Activated CD8-positive, alpha-beta T cell treated with anti-CD3 and anti-CD28 coated beads, Interleukin-2, amount 10 ng/mL, durations not matched to agents 7 days and 5 days (primary cell): ENCODE results near the gene TMEM63C. TPM values are rescaled to one million over a fixed set of nuclear protein-coding genes. Genes with fewer than 3 reads are reported as not detected.
A peak's percentile ranks its signal among the peaks of the same experiment; 100 is the strongest.

ENCODE experiments used
- ATAC-seq: fragments of 150-1000 bp; cut with Tn5 transposase; one replicate; pipeline ENCODE4 v1.10.0; 2021; ENCODE audit warnings: moderate library complexity
- CTCF ChIA-PET: fragments of 350-600 bp; sonication (Branson Sonifier 250); formaldehyde crosslinking; loops from one replicate; lab custom pipeline; 2021; ENCODE audit warnings: antibody characterized with exemption; lab: Charles Lee
- POLR2A ChIA-PET: fragments of 350-600 bp; sonication (Branson Sonifier 250); formaldehyde crosslinking; loops from one replicate; lab custom pipeline; 2021; ENCODE audit warnings: antibody characterized with exemption; lab: Charles Lee
- DNase-seq: peaks from one replicate; pipeline ENCODE4 v3.0.0-alpha.2; 2020
- H3K27ac Mint-ChIP-seq: one replicate; pipeline ENCODE4 v1.8.0; 2021; ENCODE audit warnings: mild to moderate bottlenecking, mixed read lengths
- H3K27me3 Mint-ChIP-seq: one replicate; pipeline ENCODE4 v1.8.0; 2021; ENCODE audit warnings: low read depth, mixed read lengths
- H3K36me3 Mint-ChIP-seq: one replicate; pipeline ENCODE4 v1.8.0; 2021; ENCODE audit warnings: low read depth, mixed read lengths
- H3K4me1 Mint-ChIP-seq: one replicate; pipeline ENCODE4 v1.8.0; 2021; ENCODE audit warnings: low read depth, mixed read lengths
- H3K4me3 Mint-ChIP-seq: one replicate; pipeline ENCODE4 v1.8.0; 2021; ENCODE audit warnings: mild to moderate bottlenecking, mixed read lengths
- H3K9me3 Mint-ChIP-seq: one replicate; pipeline ENCODE4 v1.8.0; 2022; ENCODE audit warnings: mixed read lengths; ENCODE audit not compliant: insufficient read depth
- total RNA-seq, 2 experiments: library from RNA; stranded (reverse); gene quantifications; one replicate each; pipeline ENCODE4 v1.2.3, GENCODE V29; 2021

TMEM63C gene
- under 1 TPM; 0.73 to 0.74 TPM for total RNA-seq

- CTCF ChIA-PET: no interaction called here
- Mint-ChIP-seq H3K27ac (no peak within 1 kb of the TSS), H3K36me3 (no peaks in the 10 kb centered on the region), H3K27me3 (peaks cover 26% of the 10 kb centered on the region), H3K9me3 (no peaks in the 10 kb centered on the region), H3K4me1 (peaks cover 21% of the 10 kb centered on the region), H3K4me3 (peak within 1 kb of the TSS; percentile 45)
- POLR2A ChIA-PET: interaction anchor here (1.0 kb wide), 1 partner anchor 140 kb away, joined by 5 read pairs; no protein-coding TSS in a partner anchor
- ATAC-seq: peak; percentile 91
- peak; percentile 65 for DNase-seq
Observed at GRCh38 chr14:77181603-77182437, at the start of gene TMEM63C. TMEM63C (plus strand) TSS chr14:77181798; CDS start chr14:77218814, 37,016 bp downstream.

- POLR2A ChIA-PET: no interaction called here
- ATAC-seq: no peak
- no peak for DNase-seq
- Mint-ChIP-seq H3K27me3 (peaks cover 47% of the 10 kb centered on the region), H3K4me3 (no peak overlapping the region), H3K9me3 (no peaks in the 10 kb centered on the region), H3K36me3 (no peaks in the 10 kb centered on the region), H3K27ac (no peak overlapping the region), H3K4me1 (peaks cover 4% of the 10 kb centered on the region)
- CTCF ChIA-PET: interaction anchor here (2.0 kb wide), 1 partner anchor 19 kb away, joined by 8 read pairs; no protein-coding TSS in a partner anchor
Observed at GRCh38 chr14:77131871-77132486, 49.6 kb upstream of the TMEM63C start.

GRCh38 chr14:77133720-77134338 is 47.8 kb upstream of the TMEM63C start:
- ATAC-seq: peak; percentile 94
- Mint-ChIP-seq H3K4me3 (no peak overlapping the region), H3K4me1 (peaks cover 4% of the 10 kb centered on the region), H3K36me3 (no peaks in the 10 kb centered on the region), H3K27me3 (peaks cover 45% of the 10 kb centered on the region), H3K9me3 (no peaks in the 10 kb centered on the region), H3K27ac (no peak overlapping the region)
- POLR2A ChIA-PET: no interaction called here
- DNase-seq: peak; percentile 83
- CTCF ChIA-PET: interaction anchor here (0.7 to 2.3 kb wide), 7 partner anchors 9 to 187 kb away, joined by 3 to 14 read pairs (median 5); partner anchors contain the start of gene GSTZ1

GRCh38 chr14:77139022-77139421 is 42.6 kb upstream of the TMEM63C start:
- no peak overlapping the region for H3K4me3 Mint-ChIP-seq
- H3K4me1 Mint-ChIP-seq: peaks cover 16% of the 10 kb centered on the region
- DNase-seq (no peak), ATAC-seq (no peak)
- POLR2A ChIA-PET: no interaction called here
- no peaks in the 10 kb centered on the region for H3K9me3 Mint-ChIP-seq
- H3K36me3 Mint-ChIP-seq: no peaks in the 10 kb centered on the region
- CTCF ChIA-PET: no interaction called here
- no peak overlapping the region for H3K27ac Mint-ChIP-seq
- peaks cover 61% of the 10 kb centered on the region for H3K27me3 Mint-ChIP-seq

- DNase-seq: peak; percentile 63
- Mint-ChIP-seq H3K4me1 (peaks cover 16% of the 10 kb centered on the region), H3K27ac (no peak overlapping the region), H3K36me3 (no peaks in the 10 kb centered on the region), H3K4me3 (no peak overlapping the region), H3K9me3 (no peaks in the 10 kb centered on the region), H3K27me3 (peaks cover 62% of the 10 kb centered on the region)
- ATAC-seq: peak; percentile 85
- ChIA-PET POLR2A (no interaction called here), CTCF (interaction anchor here (1.0 to 2.8 kb wide), 7 partner anchors 10 to 177 kb away, joined by 4 to 9 read pairs (median 6); no protein-coding TSS in a partner anchor)
Observed at GRCh38 chr14:77139540-77140358, 41.8 kb upstream of the TMEM63C start.

GRCh38 chr14:77140359-77141213 is 41.0 kb upstream of the TMEM63C start:
- Mint-ChIP-seq H3K27me3 (peaks cover 65% of the 10 kb centered on the region), H3K27ac (no peak overlapping the region), H3K4me1 (peaks cover 16% of the 10 kb centered on the region), H3K4me3 (no peak overlapping the region), H3K9me3 (no peaks in the 10 kb centered on the region), H3K36me3 (no peaks in the 10 kb centered on the region)
- ATAC-seq: no peak
- DNase-seq: no peak
- ChIA-PET CTCF (interaction anchor here (1.0 to 2.8 kb wide), 7 partner anchors 9 to 176 kb away, joined by 4 to 9 read pairs (median 6); no protein-coding TSS in a partner anchor), POLR2A (no interaction called here)

GRCh38 chr14:77141214-77142004 is 40.2 kb upstream of the TMEM63C start, which contains the start of gene ZDHHC22:
ZDHHC22 (minus strand) TSS chr14:77141791; CDS start chr14:77139738, 2,053 bp downstream.
- Mint-ChIP-seq H3K4me1 (peaks cover 16% of the 10 kb centered on the region), H3K9me3 (no peaks in the 10 kb centered on the region), H3K4me3 (no peak within 1 kb of the TSS), H3K27ac (no peak within 1 kb of the TSS), H3K36me3 (no peaks in the 10 kb centered on the region), H3K27me3 (peaks cover 73% of the 10 kb centered on the region)
- DNase-seq: no peak
- ChIA-PET POLR2A (no interaction called here), CTCF (interaction anchor here (1.8 to 2.8 kb wide), 3 partner anchors 10 to 175 kb away, joined by 4 to 15 read pairs (median 9); no protein-coding TSS in a partner anchor)
- ATAC-seq: peak; percentile 52

- no peaks in the 10 kb centered on the region for H3K36me3 Mint-ChIP-seq
- no peak overlapping the region for H3K4me3 Mint-ChIP-seq
- no peaks in the 10 kb centered on the region for H3K9me3 Mint-ChIP-seq
- ATAC-seq (no peak), DNase-seq (no peak)
- peaks cover 16% of the 10 kb centered on the region for H3K4me1 Mint-ChIP-seq
- peaks cover 77% of the 10 kb centered on the region for H3K27me3 Mint-ChIP-seq
- H3K27ac Mint-ChIP-seq: no peak overlapping the region
- ChIA-PET POLR2A (no interaction called here), CTCF (interaction anchor here (1.0 to 2.8 kb wide), 6 partner anchors 10 to 269 kb away, joined by 3 to 16 read pairs (median 6); no protein-coding TSS in a partner anchor)
Observed at GRCh38 chr14:77142005-77142800, 39.4 kb upstream of the TMEM63C start.

GRCh38 chr14:77143071-77143470 is 38.5 kb upstream of the TMEM63C start:
- ChIA-PET CTCF (interaction anchor here (1.0 to 2.5 kb wide), 7 partner anchors 9 to 270 kb away, joined by 3 to 16 read pairs (median 5); no protein-coding TSS in a partner anchor), POLR2A (no interaction called here)
- peaks cover 75% of the 10 kb centered on the region for H3K27me3 Mint-ChIP-seq
- no peak overlapping the region for H3K4me3 Mint-ChIP-seq
- H3K27ac Mint-ChIP-seq: no peak overlapping the region
- DNase-seq: no peak
- ATAC-seq: no peak
- no peaks in the 10 kb centered on the region for H3K9me3 Mint-ChIP-seq
- H3K4me1 Mint-ChIP-seq: peaks cover 16% of the 10 kb centered on the region
- no peaks in the 10 kb centered on the region for H3K36me3 Mint-ChIP-seq
